ENCODE results near the gene MET. TPM values are rescaled to one million over a fixed set of nuclear protein-coding genes. Genes with fewer than 3 reads are reported as not detected.
"Not testable (repeated sequence)": the region's sequence is repeated elsewhere in the genome, so short reads cannot be mapped to it uniquely, and the experiment has no call there.

The MET gene
- total RNA-seq, 1 experiment from 2014 or later: 8.3 TPM

DNA sequence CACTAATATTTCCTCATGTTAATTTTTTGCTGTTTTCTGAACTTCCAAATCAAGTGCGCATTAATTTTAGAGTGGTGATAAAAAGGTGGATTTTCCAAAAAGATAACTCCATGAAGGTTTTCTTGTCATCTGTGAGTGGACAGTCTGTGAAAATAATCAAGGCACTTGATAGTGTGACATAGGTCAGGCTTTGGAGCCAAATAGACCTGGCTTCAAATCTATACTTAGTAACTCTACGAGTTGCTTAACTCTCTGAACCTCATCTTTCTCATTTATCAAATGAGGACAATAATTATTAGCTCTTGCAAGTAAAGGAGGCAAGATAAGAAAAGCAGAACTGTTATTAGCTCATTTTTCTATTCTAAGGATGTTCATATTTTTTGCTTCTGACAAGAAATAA is 24.7 kb upstream of the MET start:
- no peak for DNase-seq (ENCODE audit: low read depth in 1 of 2, low spot score in 2 of 2)
- Histone ChIP-seq H3K4me3 (no peak overlapping the region), H3K27ac (no peak overlapping the region), H3K4me1 (replicated peaks) (no peaks in the 10 kb centered on the region), H3K9me3 (replicated peaks) (no peaks in the 10 kb centered on the region), H3K36me3 (no peaks in the 10 kb centered on the region), H3K27me3 (replicated peaks) (peaks cover 3% of the 10 kb centered on the region; the same call in 1 of the 2 replicates)

- no peak for DNase-seq (ENCODE audit: low read depth in 1 of 2, low spot score in 2 of 2)
- Histone ChIP-seq H3K4me3 (no peak overlapping the region), H3K9me3 (replicated peaks) (no peaks in the 10 kb centered on the region), H3K27ac (no peak overlapping the region), H3K27me3 (replicated peaks) (peaks cover 3% of the 10 kb centered on the region; the same call in 1 of the 2 replicates), H3K4me1 (replicated peaks) (peaks cover 2% of the 10 kb centered on the region), H3K36me3 (no peaks in the 10 kb centered on the region)
Measured at GRCh38 chr7:116647861-116648260, 24.1 kb upstream of the MET start.

DNA sequence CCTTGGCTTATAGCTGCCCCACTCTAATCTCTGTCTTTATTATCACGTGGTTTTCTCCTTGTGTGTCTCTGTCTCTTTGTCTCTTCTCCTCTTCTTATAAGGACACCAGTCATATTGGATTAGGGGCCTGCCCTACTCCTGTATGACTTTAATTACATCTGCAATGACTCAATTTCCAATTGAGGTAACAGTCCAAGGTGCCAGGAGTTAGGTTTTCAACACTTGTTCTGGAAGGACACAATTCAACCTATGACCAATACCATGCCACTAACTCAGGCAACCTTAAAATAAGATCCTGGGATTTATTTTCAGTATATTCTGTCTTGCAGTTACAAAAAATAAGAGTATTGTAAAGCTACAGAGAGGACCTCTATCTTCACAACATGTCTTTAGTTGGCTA is 21.6 kb upstream of the MET start:
- no peaks in the 10 kb centered on the region for H3K36me3 ChIP-seq
- H3K4me3 ChIP-seq: no peak overlapping the region
- H3K27me3 ChIP-seq (replicated peaks): peaks cover 3% of the 10 kb centered on the region; the same call in 1 of the 2 replicates
- no peaks in the 10 kb centered on the region for H3K9me3 ChIP-seq (replicated peaks)
- peaks cover 9% of the 10 kb centered on the region for H3K4me1 ChIP-seq (replicated peaks)
- H3K27ac ChIP-seq: no peak overlapping the region
- no peak for DNase-seq (ENCODE audit: low read depth in 1 of 2, low spot score in 2 of 2)

GRCh38 chr7:116652793-116653192 is 19.2 kb upstream of the MET start:
- no peak overlapping the region for H3K27ac ChIP-seq
- no peak for DNase-seq (ENCODE audit: low read depth in 1 of 2, low spot score in 2 of 2)

DNA sequence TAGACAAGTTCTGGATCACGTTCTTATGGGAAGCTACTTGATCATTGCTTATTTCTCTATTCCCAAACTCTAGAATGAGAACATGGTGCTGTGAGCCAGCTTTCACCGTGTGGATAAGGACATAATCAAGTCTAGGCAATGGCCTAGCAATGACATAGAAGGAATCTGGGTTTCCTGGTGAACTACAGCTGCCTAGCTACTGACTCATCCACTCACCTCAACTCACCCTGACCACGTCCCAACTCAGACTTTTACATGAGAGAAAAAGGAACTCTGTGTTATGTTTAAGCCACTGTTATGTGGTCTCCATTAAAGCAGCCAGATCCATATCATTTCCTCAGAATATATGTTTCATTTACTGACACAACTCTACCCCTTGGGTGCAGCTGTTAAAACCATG is 18.8 kb upstream of the MET start:
- no peak overlapping the region for H3K27ac ChIP-seq
- DNase-seq (ENCODE audit: low read depth in 1 of 2, low spot score in 2 of 2): no peak

More at GRCh38 chr7:116652793-116653192, 19.2 kb upstream of the MET start:
- no peaks in the 10 kb centered on the region for H3K9me3 ChIP-seq (replicated peaks)
- no peak overlapping the region for H3K4me3 ChIP-seq
- H3K27me3 ChIP-seq (replicated peaks): peaks cover 3% of the 10 kb centered on the region; the same call in 1 of the 2 replicates
- H3K4me1 ChIP-seq (replicated peaks): peaks cover 9% of the 10 kb centered on the region
- no peaks in the 10 kb centered on the region for H3K36me3 ChIP-seq

GRCh38 chr7:116653646-116654045 is 18.4 kb upstream of the MET start:
- Histone ChIP-seq H3K36me3 (no peaks in the 10 kb centered on the region), H3K27me3 (replicated peaks) (peaks cover 3% of the 10 kb centered on the region; the same call in 1 of the 2 replicates), H3K4me3 (no peak overlapping the region), H3K27ac (no peak overlapping the region), H3K9me3 (replicated peaks) (no peaks in the 10 kb centered on the region), H3K4me1 (replicated peaks) (peaks cover 9% of the 10 kb centered on the region)
- no peak for DNase-seq (ENCODE audit: low read depth in 1 of 2, low spot score in 2 of 2)

More for the DNA sequence above, 18.8 kb upstream of the MET start:
- H3K27me3 ChIP-seq (replicated peaks): peaks cover 3% of the 10 kb centered on the region; the same call in 1 of the 2 replicates
- no peaks in the 10 kb centered on the region for H3K36me3 ChIP-seq
- peaks cover 9% of the 10 kb centered on the region for H3K4me1 ChIP-seq (replicated peaks)
- H3K4me3 ChIP-seq: no peak overlapping the region
- no peaks in the 10 kb centered on the region for H3K9me3 ChIP-seq (replicated peaks)

- not testable (repeated sequence) for H3K9me3 ChIP-seq (replicated peaks); H3K4me1 ChIP-seq (replicated peaks); H3K36me3 ChIP-seq; DNase-seq (ENCODE audit: low read depth in 1 of 2, low spot score in 2 of 2); H3K27ac ChIP-seq; H3K27me3 ChIP-seq (replicated peaks); H3K4me3 ChIP-seq
Measured at GRCh38 chr7:116659248-116659647, 12.7 kb upstream of the MET start.

DNA sequence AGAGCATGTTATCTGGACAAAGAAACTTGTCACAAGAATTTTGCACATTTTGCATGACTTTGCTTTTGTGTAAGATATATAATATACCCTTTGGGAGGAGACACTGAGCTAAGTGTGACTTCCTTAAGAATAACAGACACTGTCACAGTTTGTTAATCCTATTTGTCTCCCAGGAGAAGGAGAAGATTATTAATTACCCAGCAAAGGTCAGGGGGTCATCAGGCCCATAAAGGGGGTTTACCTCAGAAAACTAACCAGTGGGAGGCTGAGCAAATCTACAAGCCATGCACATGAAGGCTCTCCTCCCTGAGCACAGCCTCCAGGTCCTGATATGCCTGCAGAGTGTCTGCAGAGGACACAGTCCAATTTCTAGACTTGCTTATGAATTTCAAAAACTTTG is 10.1 kb upstream of the MET start:
- no peak for DNase-seq (ENCODE audit: low read depth in 1 of 2, low spot score in 2 of 2)
- no peak overlapping the region for H3K27ac ChIP-seq
- H3K36me3 ChIP-seq: no peaks in the 10 kb centered on the region
- H3K4me3 ChIP-seq: no peak overlapping the region
- H3K9me3 ChIP-seq (replicated peaks): no peaks in the 10 kb centered on the region
- no peaks in the 10 kb centered on the region for H3K27me3 ChIP-seq (replicated peaks)
- no peaks in the 10 kb centered on the region for H3K4me1 ChIP-seq (replicated peaks)

DNA sequence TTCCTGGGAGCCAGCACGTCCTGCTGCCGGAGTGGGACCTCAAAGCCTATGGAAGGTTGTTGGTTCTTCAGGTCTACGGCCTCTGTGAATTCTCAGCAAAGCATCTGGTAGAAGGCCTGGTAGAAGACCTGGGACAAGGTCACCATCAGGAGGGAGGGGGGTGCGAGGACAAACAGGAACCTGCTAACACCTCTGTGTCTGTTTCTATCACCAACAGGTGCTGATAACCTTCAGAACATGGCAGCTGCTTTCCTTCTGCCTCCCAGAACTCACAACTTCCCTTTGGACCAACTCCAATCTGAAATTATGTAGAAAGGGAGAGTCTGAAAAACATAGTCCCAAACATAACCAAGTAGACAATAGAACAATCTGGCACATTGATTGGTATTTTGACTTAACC is 8.3 kb upstream of the MET start:
- no peaks in the 10 kb centered on the region for H3K27me3 ChIP-seq (replicated peaks)
- no peaks in the 10 kb centered on the region for H3K4me1 ChIP-seq (replicated peaks)
- no peak overlapping the region for H3K4me3 ChIP-seq
- DNase-seq (ENCODE audit: low read depth in 1 of 2, low spot score in 2 of 2): no peak
- H3K27ac ChIP-seq: no peak overlapping the region
- no peaks in the 10 kb centered on the region for H3K36me3 ChIP-seq
- H3K9me3 ChIP-seq (replicated peaks): no peaks in the 10 kb centered on the region

DNA sequence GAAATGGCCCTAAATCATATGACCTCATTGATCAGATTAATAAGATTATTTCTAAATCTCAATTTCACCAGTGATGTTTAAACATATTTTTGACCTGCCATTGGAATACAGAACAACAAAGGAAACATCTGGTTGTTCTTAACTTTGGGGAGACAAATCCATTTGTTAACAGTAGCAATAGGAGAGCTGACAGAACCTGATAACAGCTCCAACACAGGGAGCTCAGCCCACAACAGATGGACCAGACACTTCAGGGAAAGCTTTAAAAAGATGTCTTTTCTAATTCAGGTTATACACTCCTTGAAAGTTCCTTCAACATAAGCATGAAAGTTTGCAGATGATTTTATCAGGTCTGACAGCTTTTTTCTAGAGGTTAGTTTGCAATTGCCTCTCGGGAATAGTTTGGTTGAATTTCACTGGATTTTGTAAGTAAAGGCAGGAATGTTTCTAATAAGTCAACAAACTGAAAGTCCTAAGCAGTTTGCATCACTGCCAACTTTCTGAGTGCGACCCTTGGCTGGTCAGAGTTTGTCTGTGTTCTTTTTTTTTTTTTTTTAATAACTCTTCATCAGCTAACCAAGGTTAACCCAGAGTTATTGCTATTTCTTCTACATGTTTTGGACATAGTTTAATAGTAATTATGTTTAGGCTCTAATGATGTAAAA is 6.5 kb upstream of the MET start:
- no peaks in the 10 kb centered on the region for H3K9me3 ChIP-seq (replicated peaks)
- no peaks in the 10 kb centered on the region for H3K4me1 ChIP-seq (replicated peaks)
- no peak for DNase-seq (ENCODE audit: low read depth in 1 of 2, low spot score in 2 of 2)
- H3K27ac ChIP-seq: no peak overlapping the region
- H3K36me3 ChIP-seq: no peaks in the 10 kb centered on the region
- H3K4me3 ChIP-seq: no peak overlapping the region
- H3K27me3 ChIP-seq (replicated peaks): no peaks in the 10 kb centered on the region

GRCh38 chr7:116669769-116670168 is 2.2 kb upstream of the MET start:
- H3K27me3 ChIP-seq (replicated peaks): no peaks in the 10 kb centered on the region
- no peaks in the 10 kb centered on the region for H3K36me3 ChIP-seq
- no peak overlapping the region for H3K4me3 ChIP-seq
- no peak for DNase-seq (ENCODE audit: low read depth in 1 of 2, low spot score in 2 of 2)
- H3K9me3 ChIP-seq (replicated peaks): no peaks in the 10 kb centered on the region
- no peak overlapping the region for H3K27ac ChIP-seq
- H3K4me1 ChIP-seq (replicated peaks): peaks cover 11% of the 10 kb centered on the region

DNA sequence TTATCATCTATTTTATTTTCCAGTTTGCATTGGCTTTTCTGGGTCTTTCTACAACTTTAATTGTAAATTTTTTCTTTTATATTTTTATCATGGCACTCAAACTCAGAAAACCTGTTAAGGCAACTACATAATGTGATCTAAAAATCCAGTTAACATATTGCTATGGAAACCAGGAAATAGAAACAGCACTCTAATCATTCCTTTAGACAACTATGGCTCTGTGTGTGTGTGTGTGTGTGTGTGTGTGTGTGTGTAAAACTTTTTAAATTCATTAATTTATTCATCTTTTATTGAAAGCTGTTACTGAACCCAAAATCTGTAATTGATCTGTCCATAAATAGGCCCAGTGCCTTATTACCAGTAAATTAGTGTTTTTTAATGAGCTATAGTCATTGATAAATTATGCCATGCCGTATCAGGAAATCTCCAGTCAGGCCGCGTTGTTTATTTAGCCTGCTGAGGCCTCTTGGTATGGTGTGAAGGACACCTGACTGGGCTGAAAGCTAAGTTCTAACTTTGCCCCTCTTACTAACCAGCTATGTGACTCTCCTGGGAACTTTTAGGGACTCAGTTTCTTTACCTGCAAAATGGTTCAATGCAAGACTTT is 1.5 kb upstream of the MET start:
- H3K27me3 ChIP-seq (replicated peaks): no peaks in the 10 kb centered on the region
- peaks cover 11% of the 10 kb centered on the region for H3K4me1 ChIP-seq (replicated peaks)
- H3K36me3 ChIP-seq: no peaks in the 10 kb centered on the region
- no peaks in the 10 kb centered on the region for H3K9me3 ChIP-seq (replicated peaks)
- H3K4me3 ChIP-seq: no peak overlapping the region
- DNase-seq (ENCODE audit: low read depth in 1 of 2, low spot score in 2 of 2): no peak
- no peak overlapping the region for H3K27ac ChIP-seq

DNA sequence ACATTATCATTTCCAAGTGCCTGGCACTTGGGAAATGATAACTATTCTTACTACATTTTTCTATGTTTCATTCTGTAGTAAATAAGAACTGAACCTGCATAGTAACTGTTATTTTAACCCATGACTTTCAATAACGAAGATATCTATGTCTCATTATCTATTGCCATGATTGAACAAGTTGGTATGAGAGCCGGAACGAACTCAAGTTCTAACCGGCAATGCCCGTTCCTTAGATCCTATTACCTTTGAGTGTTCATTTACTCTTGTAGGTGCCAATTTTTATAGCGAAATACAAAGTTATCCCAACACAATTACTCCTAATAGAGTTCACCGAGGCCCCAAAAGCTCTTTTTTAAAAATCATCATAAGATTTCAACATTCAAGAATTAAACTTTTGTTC is 885 bp upstream of the MET start:
- no peak for DNase-seq (ENCODE audit: low read depth in 1 of 2, low spot score in 2 of 2)
- H3K36me3 ChIP-seq: no peaks in the 10 kb centered on the region
- H3K27ac ChIP-seq: no peak overlapping the region

GRCh38 chr7:116672596-116673456 is 830 bp downstream of the MET start:
- H3K27me3 ChIP-seq (replicated peaks): no peaks in the 10 kb centered on the region
- H3K27ac ChIP-seq: 0 out of 2 replicates have a peak overlapping the region, but pooled peaks have one; percentile 34
- no peaks in the 10 kb centered on the region for H3K36me3 ChIP-seq
- DNase-seq (ENCODE audit: low read depth in 1 of 2, low spot score in 2 of 2): peak in 1 of 2 experiments; percentile 22
- peaks cover 11% of the 10 kb centered on the region for H3K4me1 ChIP-seq (replicated peaks)
- peak overlapping the region; percentile 60 for H3K4me3 ChIP-seq
- no peaks in the 10 kb centered on the region for H3K9me3 ChIP-seq (replicated peaks)

More for the DNA sequence above, 885 bp upstream of the MET start:
- Histone ChIP-seq H3K9me3 (replicated peaks) (no peaks in the 10 kb centered on the region), H3K4me3 (no peak overlapping the region), H3K4me1 (replicated peaks) (peaks cover 11% of the 10 kb centered on the region), H3K27me3 (replicated peaks) (no peaks in the 10 kb centered on the region)

Data from SJSA1 (cell line).